ENCODE results near the gene C2CD3.
A peak's percentile ranks its signal among the peaks of the same experiment; 100 is the strongest.
"Not testable (repeated sequence)": the region's sequence is repeated elsewhere in the genome, so short reads cannot be mapped to it uniquely, and the experiment has no call there.

The C2CD3 gene

DNA sequence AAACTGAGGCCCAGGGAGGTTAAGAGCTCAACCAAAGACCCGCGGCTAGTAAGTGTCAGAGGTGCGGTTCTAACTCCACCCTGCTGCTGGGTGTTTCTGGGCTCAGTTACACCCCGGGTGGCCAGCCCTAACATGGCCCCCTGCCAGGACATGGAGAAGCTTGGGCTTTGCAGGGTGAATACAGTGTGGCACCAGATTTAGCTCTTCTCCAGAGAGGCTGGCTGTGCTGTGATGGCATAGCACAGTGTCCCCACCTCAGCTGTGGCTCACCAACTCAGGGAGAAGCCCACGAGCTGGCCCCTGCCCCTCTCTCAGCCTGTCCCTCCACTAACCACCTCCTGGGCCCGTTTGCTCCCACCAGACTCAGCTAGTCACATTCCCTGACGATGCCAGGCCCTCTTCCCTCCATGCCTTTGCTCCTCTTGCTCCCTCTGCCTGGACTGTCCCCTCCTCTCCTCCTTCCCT lies 168.9 kb downstream of the C2CD3 start:
- DNase-seq, result no peak

DNA sequence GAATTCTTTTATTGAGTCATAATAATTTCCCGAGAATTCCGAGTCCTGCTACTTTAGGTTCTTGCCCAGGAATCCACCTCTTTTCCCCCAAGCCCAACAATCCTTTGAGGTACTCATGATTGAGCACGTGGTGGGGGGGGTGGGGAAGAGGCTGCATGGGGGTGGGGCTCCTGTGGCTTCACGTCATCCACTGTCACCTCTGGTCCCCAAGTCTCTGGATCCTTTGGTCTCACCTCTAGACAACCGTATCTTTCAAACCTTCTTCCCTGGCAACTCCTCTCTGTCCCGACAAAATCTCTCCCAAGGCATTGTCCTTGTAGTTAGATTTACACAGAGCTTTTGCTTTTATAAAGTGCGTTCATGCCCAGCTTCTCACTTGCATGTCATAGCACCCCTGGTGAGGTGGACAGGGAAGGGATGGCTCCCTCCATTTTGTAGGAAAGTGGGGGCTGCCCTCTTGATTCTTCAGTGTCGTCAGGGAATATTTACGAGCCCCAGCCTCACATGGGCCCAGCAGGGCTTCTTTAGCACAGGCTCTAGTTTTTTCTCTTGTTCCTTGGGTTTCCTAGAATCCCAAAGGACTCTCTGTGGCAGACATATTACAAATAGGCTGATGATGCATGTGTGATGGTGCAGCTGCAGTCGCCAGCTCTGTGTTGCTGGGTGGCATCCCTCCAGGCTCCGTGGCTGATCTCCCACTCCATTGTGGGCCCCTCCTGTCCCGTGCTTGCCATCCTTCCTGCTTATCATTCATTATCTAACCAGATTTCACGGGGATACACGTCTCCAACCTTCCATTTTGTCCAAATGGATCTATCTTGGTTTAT lies 170.3 kb downstream of the C2CD3 start:
- DNase-seq, result no peak

DNA sequence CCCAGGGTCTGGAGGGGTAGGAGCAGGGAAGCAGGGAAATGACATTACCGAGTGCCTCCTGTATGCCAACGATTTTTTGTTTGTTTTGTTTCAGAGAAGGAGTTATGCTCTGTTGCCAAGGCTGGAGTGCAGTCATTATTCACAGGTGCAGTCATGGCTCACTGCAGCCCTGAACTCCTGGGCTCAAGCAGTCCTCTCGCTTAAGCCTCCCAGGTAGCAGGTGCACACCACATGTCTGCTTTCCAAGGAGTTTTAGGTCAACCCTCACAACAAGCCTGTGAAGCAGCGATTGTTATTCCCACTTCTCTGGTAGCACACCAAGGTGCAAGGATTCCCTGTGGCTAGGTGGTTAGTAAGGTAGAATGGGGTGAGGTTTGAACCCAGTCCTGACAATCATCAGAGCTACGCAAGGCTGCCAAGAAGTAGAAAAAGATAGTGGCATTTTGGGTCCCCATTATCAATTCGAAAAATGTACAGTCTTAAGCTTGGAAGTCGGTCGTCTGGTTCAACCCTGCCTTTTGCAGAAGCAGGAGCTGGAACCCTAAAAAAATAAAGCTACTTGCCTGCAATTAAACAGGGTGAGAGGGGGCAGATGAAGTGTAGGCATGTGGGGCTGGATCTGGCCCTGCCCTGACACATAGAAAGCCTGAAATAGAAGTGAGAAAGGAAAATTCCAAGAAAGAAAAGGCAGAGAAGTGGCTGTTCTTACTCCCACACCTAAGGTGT lies 171.1 kb downstream of the C2CD3 start:
- no peak for DNase-seq

DNA sequence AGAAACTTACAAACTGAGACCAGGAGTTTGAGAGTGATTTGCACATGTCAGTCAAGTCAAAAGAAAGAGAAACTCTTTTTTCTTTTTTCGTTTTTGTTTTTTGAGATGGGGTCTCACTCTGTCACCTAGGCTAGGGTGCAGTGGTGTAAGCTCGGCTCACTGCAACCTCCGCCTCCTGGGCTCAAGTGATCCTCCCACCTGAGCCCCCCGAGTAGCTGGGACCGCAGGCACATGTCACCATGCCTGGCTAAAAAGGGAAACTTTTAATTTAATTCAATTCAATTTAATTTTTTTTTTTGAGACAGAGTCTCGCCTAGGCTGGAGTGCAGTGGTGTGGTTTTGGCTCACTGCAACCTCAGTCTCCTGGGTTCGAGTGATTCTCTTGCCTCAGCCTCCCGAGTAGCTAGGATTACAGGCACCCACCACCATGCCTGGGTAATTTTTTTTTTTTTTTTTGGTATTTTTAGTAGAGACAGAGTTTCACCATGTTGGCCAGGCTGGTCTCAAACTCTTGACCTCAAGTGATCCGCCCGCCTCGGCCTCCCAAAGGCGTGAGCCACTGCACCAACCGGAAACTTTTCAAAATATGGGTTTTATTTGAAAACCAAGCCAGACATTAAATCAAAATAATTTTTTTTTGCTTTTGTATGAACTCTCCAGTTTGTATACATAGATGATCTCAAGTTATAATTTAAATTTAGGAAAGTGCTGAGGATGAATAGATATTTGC lies 171.8 kb downstream of the C2CD3 start:
- no peak for DNase-seq

- no peak for DNase-seq
Observed at GRCh38 chr11:73997120-73997770, 173.6 kb downstream of the C2CD3 start.

DNA sequence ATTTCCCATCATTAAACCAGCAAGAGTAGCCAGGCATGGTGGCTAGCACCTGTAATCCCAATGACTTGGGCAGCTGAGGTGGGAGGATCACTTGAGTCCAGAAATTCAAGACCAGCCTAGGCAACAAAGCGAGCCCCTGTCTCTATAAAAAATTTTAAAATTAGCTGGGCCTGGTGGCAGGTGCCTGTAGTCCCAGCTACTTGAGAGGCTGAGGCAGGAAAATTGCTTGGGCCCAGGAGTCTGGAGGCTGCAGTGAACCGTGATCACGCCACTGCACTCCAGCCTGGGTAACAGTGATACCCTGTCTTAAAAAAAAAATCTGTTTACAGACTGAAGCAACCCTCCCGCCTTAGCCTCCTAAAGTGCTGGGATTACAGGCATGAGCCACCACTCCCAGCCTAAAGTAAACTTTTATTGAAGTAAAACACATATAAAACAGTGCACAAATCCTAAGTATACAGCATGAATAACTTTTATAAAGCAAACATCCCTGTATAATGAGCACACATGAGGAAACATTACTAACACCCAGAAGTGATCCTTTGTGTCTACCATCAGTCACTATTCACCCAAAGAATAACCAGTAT lies 174.5 kb downstream of the C2CD3 start:
- no peak for DNase-seq

DNA sequence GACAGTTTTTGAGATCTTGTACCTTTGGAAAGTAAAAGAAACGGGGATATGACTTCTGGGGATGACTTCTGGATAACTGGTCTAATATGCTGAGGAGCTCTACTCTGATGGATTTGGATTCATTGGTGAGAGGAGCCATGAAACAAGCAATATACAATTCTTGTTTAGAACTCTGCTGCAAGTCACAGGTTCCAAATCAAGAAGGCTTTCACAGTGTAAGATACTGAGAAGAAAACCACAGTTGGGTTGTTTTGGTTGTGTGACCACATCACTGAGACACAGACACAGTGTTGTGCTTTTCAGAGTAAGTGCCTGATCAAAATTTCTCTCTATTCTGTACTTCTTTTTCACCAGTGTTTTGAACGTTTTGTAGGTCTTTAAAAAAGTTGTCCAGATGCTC lies 175.1 kb downstream of the C2CD3 start:
- no peak for DNase-seq

GRCh38 chr11:73995247-73995646 lies 175.6 kb downstream of the C2CD3 start:
- no peak for DNase-seq

GRCh38 chr11:73991471-73992006 lies 179.3 kb downstream of the C2CD3 start:
- no peak for DNase-seq

- no peak for DNase-seq
Observed at GRCh38 chr11:73990730-73991129, 180.1 kb downstream of the C2CD3 start.

DNA sequence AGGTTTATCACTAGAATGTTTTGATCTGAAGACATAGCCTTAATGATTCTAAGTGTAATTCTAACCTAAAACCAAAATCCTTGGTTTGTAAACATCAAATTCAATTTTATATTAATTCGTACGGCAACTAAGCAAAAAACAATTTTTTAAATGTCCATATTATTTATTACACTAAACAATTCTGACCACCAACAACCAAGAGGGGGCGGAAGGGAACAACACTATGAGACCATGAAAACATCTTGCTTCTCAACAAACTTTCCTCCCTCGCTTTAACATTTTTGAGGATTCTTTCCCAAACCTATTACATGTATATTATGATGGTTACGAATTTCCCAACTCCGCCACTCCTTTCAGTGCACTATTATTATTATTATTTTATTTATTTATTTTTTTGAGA lies 181.6 kb downstream of the C2CD3 start:
- no peak for DNase-seq

GRCh38 chr11:73988227-73988626 lies 182.6 kb downstream of the C2CD3 start:
- DNase-seq, result no peak

DNA sequence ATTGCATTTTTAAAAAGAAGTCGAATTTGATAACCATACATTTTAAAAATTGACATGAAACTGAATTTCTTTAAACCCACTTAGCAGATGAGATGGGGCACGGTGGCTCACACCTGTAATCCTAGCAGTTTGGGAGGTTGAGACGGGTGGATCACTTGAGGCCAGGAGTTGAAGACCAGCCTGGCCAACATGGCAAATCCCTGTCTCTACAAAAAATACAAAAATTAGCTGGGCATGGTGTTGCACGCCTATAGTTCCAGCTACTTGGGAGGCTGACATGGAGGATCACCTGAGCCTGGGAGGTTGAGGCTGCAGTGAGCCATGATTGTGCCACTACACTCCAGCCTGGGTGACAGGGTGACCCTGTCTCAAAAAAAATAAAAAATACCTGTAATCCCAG lies 185.1 kb downstream of the C2CD3 start:
- DNase-seq, result not testable (repeated sequence)

- DNase-seq, result no peak
Observed at GRCh38 chr11:73983741-73984538, 186.9 kb downstream of the C2CD3 start.

GRCh38 chr11:73982990-73983740 lies 187.6 kb downstream of the C2CD3 start:
- DNase-seq, result peak; percentile 86

GRCh38 chr11:73982595-73982989 lies 188.2 kb downstream of the C2CD3 start, which contains the start of gene UCP2:
Gene UCP2 (minus strand): TSS chr11:73982843. CDS start chr11:73978378, 4,465 bp downstream.
- DNase-seq, result peak; percentile 77

DNA sequence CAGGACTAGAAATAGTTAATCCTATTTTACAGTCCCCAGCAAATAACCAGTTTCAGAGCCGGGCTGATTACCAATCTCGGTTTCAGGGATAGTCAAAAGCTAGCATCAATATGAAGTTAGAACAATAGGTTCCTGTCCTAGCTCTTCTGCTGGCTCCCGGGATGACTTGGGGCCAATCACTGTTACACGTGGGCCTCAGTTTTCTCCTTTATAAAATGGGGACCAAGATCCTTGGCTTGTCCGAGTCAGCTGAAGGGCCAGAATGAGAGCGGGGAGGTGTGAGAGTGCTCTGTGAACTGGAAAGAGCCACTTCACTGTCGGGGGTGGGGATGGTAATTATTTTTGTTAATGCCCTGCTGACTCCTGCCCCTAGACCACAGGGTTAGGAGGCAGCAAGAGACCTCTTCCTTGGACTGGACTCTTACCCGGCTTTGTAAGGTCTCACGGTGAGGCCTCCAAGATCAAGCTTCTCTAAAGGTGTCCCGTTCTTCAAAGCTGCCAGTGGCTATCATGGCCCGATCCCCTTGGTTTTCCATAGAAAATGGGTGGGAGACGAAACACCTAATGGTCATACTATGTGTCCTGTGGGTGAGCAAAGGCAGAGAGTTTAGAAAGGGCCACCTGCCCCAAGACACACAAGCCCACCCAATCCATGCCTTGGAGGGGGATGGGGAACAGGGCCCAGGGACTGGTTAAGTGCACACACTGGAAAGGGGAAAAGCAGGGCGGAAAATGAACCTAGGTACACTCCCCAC lies 189.6 kb downstream of the C2CD3 start:
- no peak for DNase-seq

- DNase-seq, result no peak
Observed at GRCh38 chr11:73980001-73980961, 190.5 kb downstream of the C2CD3 start.

Measured in HCEC 1CT (cell line).